HL-60 (cell line): Measurements from ENCODE around the gene EEF2.

Experiments used
- GABPA ChIP-seq: IDR thresholded peaks from 2 replicates; pipeline ENCODE4 v1.6.1; 2012; ENCODE audit warnings: low read depth
- SPI1 ChIP-seq: IDR thresholded peaks from 2 replicates; pipeline ENCODE4 v1.6.1; 2012; ENCODE audit warnings: low read depth, mild to moderate bottlenecking, borderline replicate concordance
- TF ChIP-seq, protein P1 (sequence below): IDR thresholded peaks from one replicate; pipeline ENCODE4 v1.5.1; 2011; ENCODE audit warnings: low read length, control low read depth, inconsistent platforms; ENCODE audit not compliant: insufficient read depth

DNA sequence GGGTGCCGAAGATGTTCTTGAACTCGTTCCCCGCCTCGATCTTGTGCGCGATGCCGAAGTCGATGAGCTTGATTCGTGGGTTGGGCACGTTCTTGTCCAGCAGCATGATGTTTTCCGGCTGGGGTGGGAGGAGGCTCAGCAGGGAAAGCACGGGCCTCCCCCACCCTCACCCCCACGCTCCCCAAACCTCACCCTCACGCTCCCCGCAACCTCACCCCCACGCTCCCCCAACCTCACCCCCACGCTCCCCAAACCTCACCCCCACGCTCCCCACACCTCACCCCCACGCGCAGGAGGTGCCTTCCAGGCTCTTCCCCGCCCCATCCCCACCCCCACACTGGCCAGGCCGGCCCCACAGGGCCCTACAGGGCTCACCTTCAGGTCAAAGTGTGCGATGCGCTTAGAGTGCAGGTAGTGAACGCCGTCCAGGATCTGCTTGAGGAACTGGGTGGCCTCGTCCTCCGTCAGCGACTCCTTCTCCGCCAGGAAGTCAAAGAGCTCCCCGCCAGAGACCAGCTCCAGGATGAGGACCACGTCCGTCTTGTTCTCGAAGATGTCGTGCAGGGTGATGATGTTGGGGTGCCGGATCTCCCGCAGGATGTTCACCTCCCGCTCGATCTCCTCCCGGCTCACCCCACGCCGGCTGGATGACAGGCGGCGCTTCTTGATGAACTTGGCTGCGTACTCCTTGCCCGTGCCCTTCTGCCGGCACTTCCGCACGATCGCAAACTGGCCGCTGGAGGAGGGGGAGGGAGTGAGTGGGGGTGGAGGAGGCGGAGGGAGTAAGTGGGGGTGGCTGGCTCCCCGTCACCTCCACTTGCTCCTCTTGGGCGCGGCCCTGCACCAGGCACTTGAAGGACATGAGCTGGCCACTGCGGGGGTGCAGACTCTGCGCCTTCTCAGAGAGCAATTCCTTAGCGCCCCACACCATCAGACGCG, 20.7 kb downstream of the EEF2 start:
- TF ChIP-seq, protein P1, sequence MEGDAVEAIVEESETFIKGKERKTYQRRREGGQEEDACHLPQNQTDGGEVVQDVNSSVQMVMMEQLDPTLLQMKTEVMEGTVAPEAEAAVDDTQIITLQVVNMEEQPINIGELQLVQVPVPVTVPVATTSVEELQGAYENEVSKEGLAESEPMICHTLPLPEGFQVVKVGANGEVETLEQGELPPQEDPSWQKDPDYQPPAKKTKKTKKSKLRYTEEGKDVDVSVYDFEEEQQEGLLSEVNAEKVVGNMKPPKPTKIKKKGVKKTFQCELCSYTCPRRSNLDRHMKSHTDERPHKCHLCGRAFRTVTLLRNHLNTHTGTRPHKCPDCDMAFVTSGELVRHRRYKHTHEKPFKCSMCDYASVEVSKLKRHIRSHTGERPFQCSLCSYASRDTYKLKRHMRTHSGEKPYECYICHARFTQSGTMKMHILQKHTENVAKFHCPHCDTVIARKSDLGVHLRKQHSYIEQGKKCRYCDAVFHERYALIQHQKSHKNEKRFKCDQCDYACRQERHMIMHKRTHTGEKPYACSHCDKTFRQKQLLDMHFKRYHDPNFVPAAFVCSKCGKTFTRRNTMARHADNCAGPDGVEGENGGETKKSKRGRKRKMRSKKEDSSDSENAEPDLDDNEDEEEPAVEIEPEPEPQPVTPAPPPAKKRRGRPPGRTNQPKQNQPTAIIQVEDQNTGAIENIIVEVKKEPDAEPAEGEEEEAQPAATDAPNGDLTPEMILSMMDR = no peak
- no peak for TF ChIP-seq SPI1
- TF ChIP-seq GABPA = no peak
